Body of pancreas (tissue), 4 donors: ENCODE data around the gene NTSR2. TPM values are rescaled to one million over a fixed set of nuclear protein-coding genes. Genes with fewer than 3 reads are reported as not detected.

Source experiments
- ATAC-seq: fragments of 150-250 bp; one replicate; pipeline ENCODE4 v1.9.1; 2016
- DNase-seq, 4 donors: peaks; one replicate each; pipeline ENCODE4 v3.0.0-alpha.2; 2019
- H3K27ac ChIP-seq, 4 donors: fragments of 200-600 bp; sonication (generic); 1 replicate in 3 of 4; 2 replicates in 1 of 4; pipeline versions ENCODE4 v1.5.1 to v1.6.1; 2016 to 2019; ENCODE audit warnings: mild to moderate bottlenecking in 1 of 4, mixed read lengths in 1 of 4, moderate library complexity in 1 of 4
- H3K27me3 ChIP-seq, 2 donors: fragments of 200-600 bp; sonication (generic); one replicate each; pipeline ENCODE4 v1.6.0; 2016; ENCODE audit warnings: mild to moderate bottlenecking in 1 of 2
- H3K36me3 ChIP-seq, 2 donors: fragments of 200-600 bp; sonication (generic); replicated peaks in 1 of 2; 2 replicates each; pipeline ENCODE4 v1.5.1; 2016; ENCODE audit warnings: low read depth in 2 of 2; ENCODE audit not compliant: insufficient read depth in 1 of 2
- H3K4me1 ChIP-seq: fragments of 200-600 bp; sonication (generic); one replicate; pipeline ENCODE4 v1.6.0; 2016
- H3K4me3 ChIP-seq, 2 donors: fragments of 200-600 bp; sonication (generic); 1 replicate in 1 of 2; 2 replicates in 1 of 2; pipeline ENCODE4 v1.5.1; 2016 to 2019
- H3K9me3 ChIP-seq, 3 donors: fragments of 200-600 bp; sonication (generic); 1 replicate in 2 of 3; 2 replicates in 1 of 3; pipeline ENCODE4 v1.5.1; 2016
- POLR2A ChIP-seq, 3 donors: fragments of 450-650 bp; IDR thresholded peaks; one replicate each; pipeline ENCODE4 v1.6.1; 2016; ENCODE audit warnings: antibody characterized with exemption in 3 of 3, mild to moderate bottlenecking in 2 of 3
- WGBS, 2 donors: methylation state at CpG; one replicate each; pipeline ENCODE4 v1.1.5; 2017; 5-methylcytosine and 5-hydroxymethylcytosine counted together
- intact Hi-C: fragments of 100-400 bp; cut with DNase I; formaldehyde crosslinking; loops from one replicate; pipeline ENCODE4 v1.15.1; 2023
- total RNA-seq, 2 donors: library from RNA; depleted of rRNA; stranded (reverse); fragments of >200 nt; gene quantifications; one replicate each; pipeline ENCODE4 v1.1.0, GENCODE V29; 2016
- TF ChIP-seq, protein P1 (sequence below), 7 experiments: fragments of 450-650 bp in 4 of 7; fragments of 200-600 bp in 3 of 7; sonication (generic) in 3 of 7; IDR thresholded peaks; one replicate each; pipeline ENCODE4 v1.5.1; 2016 to 2019; ENCODE audit warnings: antibody characterized with exemption in 7 of 7

Gene NTSR2
- total RNA-seq, 2 donors from 2014 or later, result not detected

DNA sequence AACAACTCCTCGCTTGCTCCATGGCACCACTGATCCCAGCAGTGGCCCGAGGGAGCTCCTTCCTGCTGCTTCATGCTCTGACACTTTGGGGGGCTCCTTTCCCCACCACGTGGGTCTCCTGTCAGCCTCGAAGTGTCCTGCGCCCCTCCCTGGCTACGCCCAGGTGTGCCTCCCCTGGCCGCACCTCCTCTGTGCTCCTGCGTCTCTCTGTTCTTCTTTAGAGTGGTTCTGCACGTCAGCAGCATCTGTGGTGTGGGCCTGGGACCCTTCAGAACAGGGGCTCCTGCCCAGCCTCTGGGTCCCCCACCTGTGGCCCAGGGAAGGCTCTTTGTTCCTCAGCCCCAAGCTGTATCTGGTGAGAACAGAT lies 26.7 kb upstream of the NTSR2 start:
- intact Hi-C loops, result loop anchor here (5.0 kb wide), 1 partner anchor 41 kb away; no protein-coding TSS in a partner anchor
- Histone ChIP-seq H3K27ac (no peak overlapping the region), H3K4me3 (no peak overlapping the region), H3K36me3 (no peaks in the 10 kb centered on the region), H3K9me3 (no peaks in the 10 kb centered on the region), H3K4me1 (peaks cover 10% of the 10 kb centered on the region), H3K27me3 (no peaks in the 10 kb centered on the region)
- DNase-seq (no peak), ATAC-seq (no peak)
- 67 to 78% methylated on average over 9 of the region's 9 CpGs for WGBS, 2 donors
- TF ChIP-seq POLR2A (IDR thresholded peaks at IDR 0.05), result no peak
- TF ChIP-seq, protein P1, sequence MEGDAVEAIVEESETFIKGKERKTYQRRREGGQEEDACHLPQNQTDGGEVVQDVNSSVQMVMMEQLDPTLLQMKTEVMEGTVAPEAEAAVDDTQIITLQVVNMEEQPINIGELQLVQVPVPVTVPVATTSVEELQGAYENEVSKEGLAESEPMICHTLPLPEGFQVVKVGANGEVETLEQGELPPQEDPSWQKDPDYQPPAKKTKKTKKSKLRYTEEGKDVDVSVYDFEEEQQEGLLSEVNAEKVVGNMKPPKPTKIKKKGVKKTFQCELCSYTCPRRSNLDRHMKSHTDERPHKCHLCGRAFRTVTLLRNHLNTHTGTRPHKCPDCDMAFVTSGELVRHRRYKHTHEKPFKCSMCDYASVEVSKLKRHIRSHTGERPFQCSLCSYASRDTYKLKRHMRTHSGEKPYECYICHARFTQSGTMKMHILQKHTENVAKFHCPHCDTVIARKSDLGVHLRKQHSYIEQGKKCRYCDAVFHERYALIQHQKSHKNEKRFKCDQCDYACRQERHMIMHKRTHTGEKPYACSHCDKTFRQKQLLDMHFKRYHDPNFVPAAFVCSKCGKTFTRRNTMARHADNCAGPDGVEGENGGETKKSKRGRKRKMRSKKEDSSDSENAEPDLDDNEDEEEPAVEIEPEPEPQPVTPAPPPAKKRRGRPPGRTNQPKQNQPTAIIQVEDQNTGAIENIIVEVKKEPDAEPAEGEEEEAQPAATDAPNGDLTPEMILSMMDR (IDR thresholded peaks at IDR 0.05), result no peak

DNA sequence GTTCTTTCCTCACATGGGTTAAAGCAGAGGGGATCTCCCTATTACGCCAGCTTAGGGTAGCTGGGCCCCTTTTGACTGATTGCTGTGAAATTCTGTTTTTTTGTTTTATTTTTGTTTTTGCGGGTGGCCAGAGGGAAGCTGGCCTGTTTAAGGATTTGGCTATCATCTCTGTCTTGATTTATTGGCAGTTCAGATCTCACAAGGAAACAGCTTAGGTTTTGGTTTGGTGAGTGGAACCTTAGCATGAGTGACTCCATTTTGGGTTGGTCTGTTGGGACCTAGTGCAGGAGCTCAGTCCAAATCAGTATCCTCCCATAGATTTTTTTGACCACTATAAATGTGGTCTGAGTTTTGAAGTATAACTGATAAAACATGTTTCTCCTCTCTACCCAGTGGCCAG lies 25.6 kb upstream of the NTSR2 start:
- Histone ChIP-seq H3K9me3 (no peaks in the 10 kb centered on the region), H3K27me3 (no peaks in the 10 kb centered on the region), H3K27ac (no peak overlapping the region), H3K4me1 (peaks cover 10% of the 10 kb centered on the region), H3K36me3 (no peaks in the 10 kb centered on the region), H3K4me3 (no peak overlapping the region)
- intact Hi-C loops, result loop anchor here (5.0 kb wide), 1 partner anchor 42 kb away; no protein-coding TSS in a partner anchor
- DNase-seq (peak in 1 of 4 donors; percentile 0), ATAC-seq (no peak)
- TF ChIP-seq POLR2A (IDR thresholded peaks at IDR 0.05), result no peak
- TF ChIP-seq, protein P1 (IDR thresholded peaks at IDR 0.05), result no peak
- WGBS, 2 donors, result 85 to 95% methylated on average over 2 of the region's 2 CpGs

DNA sequence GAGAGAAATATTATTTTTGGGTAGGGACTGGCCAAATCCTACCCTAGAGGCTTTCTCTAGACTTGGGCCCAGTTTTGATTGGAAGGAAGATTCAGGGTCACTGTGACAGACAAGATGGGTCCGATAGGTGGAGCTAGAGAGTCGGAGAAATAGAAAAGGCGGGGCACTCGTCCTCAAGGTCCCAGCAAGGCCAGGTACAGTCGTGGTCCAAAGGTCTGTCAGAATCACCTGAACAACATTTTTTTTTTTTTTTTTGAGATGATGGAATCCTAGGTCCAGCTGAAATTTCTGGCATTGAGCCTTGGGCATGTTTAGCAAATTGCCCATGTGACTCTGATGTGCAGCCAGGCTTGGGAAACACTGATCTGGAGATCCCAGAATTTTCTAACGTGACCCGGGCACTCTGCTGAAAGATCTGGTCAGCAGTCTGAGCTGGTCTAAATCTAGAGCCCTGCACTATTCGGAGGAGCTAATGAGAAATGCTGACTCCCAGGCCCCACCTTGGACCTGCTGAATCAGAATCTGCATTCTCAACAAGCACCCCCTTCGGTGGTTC lies 23.0 kb upstream of the NTSR2 start:
- H3K4me1 ChIP-seq, result peaks cover 23% of the 10 kb centered on the region
- DNase-seq (peak; percentile 88 to 96 (median 94)), ATAC-seq (peak; percentile 82)
- WGBS, 2 donors, result 5 to 6% methylated on average over 9 of the region's 9 CpGs
- TF ChIP-seq POLR2A (IDR thresholded peaks at IDR 0.05), result no peak
- TF ChIP-seq, protein P1 (IDR thresholded peaks at IDR 0.05), result peak; percentile 54 to 93 (median 89)
- H3K27me3 ChIP-seq, result no peaks in the 10 kb centered on the region
- intact Hi-C loops, result no loop called here
- no peaks in the 10 kb centered on the region for H3K9me3 ChIP-seq
- H3K27ac ChIP-seq, result peak overlapping the region in 3 of 4 donors; percentile 42 to 75 (median 68)
- H3K4me3 ChIP-seq, result no peak overlapping the region
- no peaks in the 10 kb centered on the region for H3K36me3 ChIP-seq

DNA sequence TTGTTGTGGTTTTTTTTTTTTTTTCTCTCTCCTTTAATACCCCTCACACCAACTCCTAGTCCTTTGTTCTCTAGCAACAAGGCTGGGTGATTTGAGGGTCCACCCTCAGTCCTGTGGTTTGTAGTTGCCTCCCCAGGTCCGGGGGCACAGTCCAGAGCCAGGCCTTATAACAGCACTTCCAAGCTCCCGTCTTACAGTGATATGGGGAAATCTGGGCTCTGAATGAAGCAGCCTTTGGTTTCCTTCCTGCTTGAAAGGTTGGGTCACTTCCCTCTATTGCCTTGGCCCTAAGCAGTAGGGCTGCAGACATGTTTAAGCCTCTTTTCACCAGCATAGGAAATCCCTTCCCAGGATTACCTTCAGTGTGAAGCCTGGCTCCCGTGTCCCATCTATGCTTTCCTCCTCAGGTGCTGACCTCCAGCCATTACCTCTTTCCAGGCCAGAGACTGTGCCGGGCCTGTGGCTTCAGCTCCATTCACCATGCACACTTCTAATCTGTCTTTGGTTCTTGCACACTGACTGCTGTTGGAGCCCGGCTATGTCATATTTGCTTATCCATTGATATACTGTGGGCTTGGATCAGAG lies 21.2 kb upstream of the NTSR2 start:
- peaks cover 29% of the 10 kb centered on the region for H3K4me1 ChIP-seq
- H3K27ac ChIP-seq, result no peak overlapping the region
- no peaks in the 10 kb centered on the region for H3K36me3 ChIP-seq
- no peaks in the 10 kb centered on the region for H3K27me3 ChIP-seq
- 70 to 76% methylated on average over 5 of the region's 5 CpGs for WGBS, 2 donors
- peak in 1 of 4 donors; percentile 4 for DNase-seq
- H3K9me3 ChIP-seq, result no peaks in the 10 kb centered on the region
- intact Hi-C loops, result no loop called here
- TF ChIP-seq, protein P1 (IDR thresholded peaks at IDR 0.05), result no peak
- no peak for TF ChIP-seq POLR2A (IDR thresholded peaks at IDR 0.05)
- no peak for ATAC-seq
- H3K4me3 ChIP-seq, result no peak overlapping the region
